ENCODE data around the gene ACY1.

DNA sequence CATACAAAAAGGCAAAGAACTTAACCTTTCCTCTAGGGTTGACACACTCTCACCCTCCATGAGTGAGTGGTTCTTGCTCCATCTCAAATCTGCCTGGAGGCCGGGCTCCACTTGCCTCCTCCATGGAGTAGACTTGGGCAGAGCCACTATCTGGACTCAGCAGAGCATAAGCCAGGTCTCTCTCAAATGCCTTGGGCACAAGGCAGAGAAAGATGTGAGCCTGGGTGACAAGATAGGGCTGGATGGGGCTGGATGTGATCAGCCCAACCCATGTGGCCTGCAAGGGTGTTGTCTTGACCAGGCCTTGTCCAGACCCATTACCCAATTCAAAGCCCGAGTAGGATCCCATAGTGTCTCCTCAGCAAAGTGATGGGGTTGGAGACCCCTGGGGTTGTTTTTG is 16.5 kb downstream of the ACY1 start:
- no peak for TF ChIP-seq SUZ12 (IDR thresholded peaks at IDR 0.05; ENCODE audit: extremely low read depth, insufficient read depth, insufficient read length)
- no peak for TF ChIP-seq ZNF274 (IDR thresholded peaks at IDR 0.05; ENCODE audit: low read depth, low read length)
- no peak for TF ChIP-seq YY1 (IDR thresholded peaks at IDR 0.05; ENCODE audit: insufficient read depth, insufficient read length)
